Measurements from ENCODE around the gene DACH1. TPM values are rescaled to one million over a fixed set of nuclear protein-coding genes. Genes with fewer than 3 reads are reported as not detected.
"Not testable (repeated sequence)": the region's sequence is repeated elsewhere in the genome, so short reads cannot be mapped to it uniquely, and the experiment has no call there.

Gene DACH1
- total RNA-seq, 1 donor from 2014 or later = 0.24 TPM

GRCh38 chr13:71865874-71866334 lies 1.1 kb downstream of the DACH1 start:
- ATAC-seq = no peak

GRCh38 chr13:71864986-71865873 lies 1.8 kb downstream of the DACH1 start:
- peak; percentile 34 for ATAC-seq

- peak; percentile 39 for ATAC-seq
These were observed 2.7 kb downstream of the DACH1 start for GRCh38 chr13:71864094-71864985.

- no peak for ATAC-seq
These were observed 3.6 kb downstream of the DACH1 start for GRCh38 chr13:71863254-71863865.

- no peak for ATAC-seq
These were observed 4.5 kb downstream of the DACH1 start for GRCh38 chr13:71862459-71862943.

- no peak for ATAC-seq
These were observed 5.1 kb downstream of the DACH1 start for GRCh38 chr13:71861769-71862458.

GRCh38 chr13:71860547-71861138 lies 6.4 kb downstream of the DACH1 start:
- no peak for ATAC-seq

GRCh38 chr13:71858647-71859046 lies 8.4 kb downstream of the DACH1 start:
- no peak for ATAC-seq

- no peak for ATAC-seq
These were observed 10.4 kb downstream of the DACH1 start for GRCh38 chr13:71856548-71857043.

- ATAC-seq = no peak
These were observed 12.6 kb downstream of the DACH1 start for GRCh38 chr13:71854401-71854800.

GRCh38 chr13:71853725-71854124 lies 13.3 kb downstream of the DACH1 start:
- no peak for ATAC-seq

GRCh38 chr13:71852736-71853135 lies 14.3 kb downstream of the DACH1 start:
- no peak for ATAC-seq

- no peak for ATAC-seq
These were observed 15.2 kb downstream of the DACH1 start for GRCh38 chr13:71851498-71852409.

- ATAC-seq = no peak
These were observed 25.0 kb downstream of the DACH1 start for GRCh38 chr13:71842003-71842402.

- no peak for ATAC-seq
These were observed 28.2 kb downstream of the DACH1 start for GRCh38 chr13:71838842-71839241.

- ATAC-seq = not testable (repeated sequence)
These were observed 29.4 kb downstream of the DACH1 start for GRCh38 chr13:71837582-71837981.

- no peak for ATAC-seq
These were observed 35.3 kb downstream of the DACH1 start for GRCh38 chr13:71831716-71832115.

GRCh38 chr13:71830736-71831135 lies 36.3 kb downstream of the DACH1 start:
- no peak for ATAC-seq

- ATAC-seq = no peak
These were observed 36.7 kb downstream of the DACH1 start for GRCh38 chr13:71830323-71830722.

- no peak for ATAC-seq
These were observed 37.5 kb downstream of the DACH1 start for GRCh38 chr13:71829547-71829946.

Data from esophagus mucosa (tissue), 1 donor.